Omental fat pad (tissue), 4 donors: ENCODE results near the gene CEP57L1. TPM values are rescaled to one million over a fixed set of nuclear protein-coding genes. Genes with fewer than 3 reads are reported as not detected.

Experiments used
- ATAC-seq: fragments of 150-250 bp; one replicate; pipeline ENCODE4 v1.9.1; 2016; ENCODE audit warnings: mild to moderate bottlenecking, moderate library complexity; ENCODE audit not compliant: low FRiP score
- DNase-seq: peaks from one replicate; pipeline ENCODE4 v3.0.0-alpha.2; 2019; ENCODE audit warnings: low spot score
- total RNA-seq, 4 donors: library from RNA; depleted of rRNA; stranded (reverse); fragments of >200 nt; gene quantifications; one replicate each; pipeline ENCODE4 v1.1.0, GENCODE V29; 2016
- TF ChIP-seq, protein P1 (sequence below), 3 donors: fragments of 450-650 bp; IDR thresholded peaks; one replicate each; pipeline ENCODE4 v1.5.1; 2016 to 2017; ENCODE audit warnings: antibody characterized with exemption in 3 of 3, mild to moderate bottlenecking in 3 of 3, moderate library complexity in 2 of 3

CEP57L1 gene
- total RNA-seq, 4 donors from 2014 or later, result 7.8 to 25.6 (median 19.6) TPM

DNA sequence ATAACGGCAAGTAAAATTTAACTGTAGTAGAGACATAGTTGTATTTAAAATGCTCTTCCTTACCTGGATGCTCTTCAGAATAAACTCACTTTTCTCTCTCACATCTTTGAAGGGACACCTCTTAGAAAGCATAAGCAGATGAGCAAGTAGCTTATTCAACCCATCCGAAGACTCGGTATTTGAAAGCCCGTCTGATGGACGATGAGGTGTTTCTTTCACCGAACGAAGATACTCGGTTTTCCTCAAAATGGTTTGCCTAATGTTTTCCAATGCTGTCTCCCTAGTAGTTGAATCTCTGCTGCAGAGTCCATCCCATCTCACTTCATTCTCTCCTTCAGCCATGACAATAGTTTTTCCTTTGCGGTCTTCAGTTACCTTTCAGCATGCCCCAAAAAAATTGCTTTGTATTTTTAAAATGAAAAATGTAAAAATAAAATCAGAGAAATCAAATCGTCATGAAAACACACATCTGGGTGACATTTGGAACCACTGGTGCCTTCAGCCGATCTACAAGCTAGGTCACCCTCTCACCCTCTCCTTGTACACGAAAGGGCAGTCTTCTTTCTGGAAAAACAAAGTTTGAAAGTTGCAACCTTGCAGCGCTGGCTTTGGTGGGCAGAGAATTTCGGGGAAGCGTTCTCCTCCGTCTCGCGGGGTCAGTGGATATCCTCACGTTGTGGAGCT lies 1.4 kb upstream of the CEP57L1 start:
- DNase-seq (no peak), ATAC-seq (no peak)

DNA sequence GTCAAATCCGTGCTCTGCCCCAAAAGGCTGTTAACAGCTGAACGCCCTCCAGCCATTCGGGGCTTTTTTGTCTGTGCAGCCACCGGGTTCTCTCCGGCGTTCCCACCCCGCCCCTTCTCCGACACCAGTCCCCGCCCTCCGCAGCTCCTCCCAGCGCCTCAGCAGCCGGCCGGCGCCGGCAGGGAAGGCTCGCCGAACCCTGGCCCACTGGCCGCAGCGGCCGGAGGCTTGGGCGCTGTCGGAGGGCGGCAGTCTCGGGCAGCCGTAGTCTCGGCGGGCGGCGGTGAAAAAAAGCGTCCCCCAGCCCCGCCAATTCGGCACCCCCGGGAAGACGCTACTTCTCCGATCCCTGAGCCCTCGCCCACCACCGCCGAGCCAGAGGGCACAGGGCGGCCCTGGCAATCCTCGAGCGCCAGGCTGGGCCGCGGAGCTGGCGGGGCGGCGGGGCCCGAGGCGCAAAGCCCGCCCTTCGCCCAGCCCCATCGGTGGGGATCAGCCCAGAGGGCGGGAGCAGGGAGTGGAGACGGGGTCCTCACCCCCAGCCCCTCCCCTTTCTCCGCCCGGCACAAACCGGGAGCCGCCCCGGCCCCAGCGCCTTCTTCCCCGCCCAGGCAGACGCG lies 781 bp upstream of the CEP57L1 start, which contains the start of gene SESN1:
SESN1 (minus strand) TSS at position 431 of the 620 bp plus-strand sequence. CDS start 773 bp downstream, outside the sequence.
- peak; percentile 97 for ATAC-seq
- peak; percentile 75 for DNase-seq
- TF ChIP-seq, protein P1, sequence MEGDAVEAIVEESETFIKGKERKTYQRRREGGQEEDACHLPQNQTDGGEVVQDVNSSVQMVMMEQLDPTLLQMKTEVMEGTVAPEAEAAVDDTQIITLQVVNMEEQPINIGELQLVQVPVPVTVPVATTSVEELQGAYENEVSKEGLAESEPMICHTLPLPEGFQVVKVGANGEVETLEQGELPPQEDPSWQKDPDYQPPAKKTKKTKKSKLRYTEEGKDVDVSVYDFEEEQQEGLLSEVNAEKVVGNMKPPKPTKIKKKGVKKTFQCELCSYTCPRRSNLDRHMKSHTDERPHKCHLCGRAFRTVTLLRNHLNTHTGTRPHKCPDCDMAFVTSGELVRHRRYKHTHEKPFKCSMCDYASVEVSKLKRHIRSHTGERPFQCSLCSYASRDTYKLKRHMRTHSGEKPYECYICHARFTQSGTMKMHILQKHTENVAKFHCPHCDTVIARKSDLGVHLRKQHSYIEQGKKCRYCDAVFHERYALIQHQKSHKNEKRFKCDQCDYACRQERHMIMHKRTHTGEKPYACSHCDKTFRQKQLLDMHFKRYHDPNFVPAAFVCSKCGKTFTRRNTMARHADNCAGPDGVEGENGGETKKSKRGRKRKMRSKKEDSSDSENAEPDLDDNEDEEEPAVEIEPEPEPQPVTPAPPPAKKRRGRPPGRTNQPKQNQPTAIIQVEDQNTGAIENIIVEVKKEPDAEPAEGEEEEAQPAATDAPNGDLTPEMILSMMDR (IDR thresholded peaks at IDR 0.05), result no peak

More for the DNA sequence above, 1.4 kb upstream of the CEP57L1 start:
- TF ChIP-seq, protein P1 (IDR thresholded peaks at IDR 0.05), result no peak

DNA sequence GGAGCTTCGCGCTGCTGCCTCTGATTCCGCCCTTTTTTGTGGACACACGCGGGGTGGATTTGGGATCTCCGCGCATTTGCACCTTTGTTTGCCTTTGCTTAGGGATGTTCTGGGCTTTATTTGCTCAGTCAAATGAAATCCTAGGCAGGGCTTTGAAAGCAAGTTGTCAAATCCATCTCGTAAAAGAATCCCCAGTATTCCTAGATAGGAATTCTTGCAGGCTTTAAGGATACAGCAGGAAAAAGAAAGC lies 453 bp downstream of the CEP57L1 start:
- TF ChIP-seq, protein P1 (IDR thresholded peaks at IDR 0.05), result no peak
- no peak for DNase-seq
- no peak for ATAC-seq

DNA sequence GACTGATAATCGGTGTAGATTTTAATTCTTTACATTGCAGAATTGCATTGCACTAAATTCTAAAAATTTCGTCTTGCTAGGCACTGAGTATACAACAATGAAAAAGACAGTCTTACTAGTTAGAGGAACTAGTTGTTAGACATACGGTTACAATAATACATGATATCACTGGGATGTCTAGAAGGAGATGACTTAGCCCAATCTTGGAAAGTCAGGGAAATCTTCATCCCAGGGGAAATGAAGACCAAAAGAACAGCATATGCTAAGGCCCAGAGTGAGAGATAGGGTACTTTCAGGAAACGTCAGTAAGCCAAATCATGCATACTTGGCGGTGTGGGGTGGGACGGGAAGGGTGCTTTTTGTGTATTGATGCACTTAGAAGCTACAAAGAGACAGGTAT lies 901 bp downstream of the CEP57L1 start:
- no peak for DNase-seq
- ATAC-seq, result no peak
- TF ChIP-seq, protein P1 (IDR thresholded peaks at IDR 0.05), result no peak

DNA sequence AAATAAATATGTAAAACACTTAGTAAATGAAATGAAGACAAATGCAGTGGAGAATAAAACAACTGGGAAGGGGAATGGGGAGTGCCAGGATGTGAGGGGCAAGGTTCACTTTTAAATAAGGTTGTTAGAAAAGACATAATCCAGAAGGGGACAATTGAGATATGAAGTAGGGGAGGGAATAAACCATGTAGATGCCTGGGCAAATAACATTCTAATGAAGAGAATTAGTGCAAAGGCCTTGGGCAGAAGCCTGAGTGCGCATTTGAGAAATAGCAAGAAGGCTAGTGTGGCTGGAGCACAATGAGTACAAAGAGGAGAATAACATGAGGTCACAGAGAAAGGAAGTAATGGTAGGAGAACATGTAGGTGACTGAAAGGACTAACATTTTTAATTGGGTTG lies 2.4 kb downstream of the CEP57L1 start:
- TF ChIP-seq, protein P1 (IDR thresholded peaks at IDR 0.05), result no peak
- DNase-seq (no peak), ATAC-seq (no peak)

DNA sequence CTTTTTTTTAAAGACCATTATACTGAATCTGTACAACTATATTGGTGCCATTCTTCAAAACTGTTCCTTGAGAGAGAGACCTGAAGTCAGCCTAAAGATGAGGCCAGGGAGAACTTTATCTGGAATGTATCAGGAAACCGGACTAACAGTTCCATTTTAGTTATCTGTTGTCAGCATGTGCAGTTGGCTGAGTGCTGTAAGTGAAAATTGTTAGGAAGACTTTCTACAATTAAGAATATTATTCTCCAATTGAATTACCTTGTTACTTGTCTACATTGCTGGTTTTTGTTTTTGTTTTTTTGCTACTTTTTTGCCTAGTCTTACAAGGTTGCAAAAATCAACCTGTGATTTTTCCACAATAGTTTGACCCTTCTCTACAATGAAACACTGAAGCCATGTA lies 7.5 kb downstream of the CEP57L1 start:
- no peak for ATAC-seq

More for the DNA sequence above, 7.5 kb downstream of the CEP57L1 start:
- TF ChIP-seq, protein P1 (IDR thresholded peaks at IDR 0.05), result no peak
- no peak for DNase-seq
